Astrocyte (in vitro differentiated cells and primary cell): ENCODE measurements around the gene CYP2F1.

Experiments
- CTCF ChIP-seq: IDR thresholded peaks from 2 replicates; pipeline ENCODE4 v1.5.1; 2011; ENCODE audit warnings: low read depth, mild to moderate bottlenecking, inconsistent platforms, low read length, moderate library complexity; ENCODE audit not compliant: insufficient read depth
- EZH2 ChIP-seq: IDR thresholded peaks from 2 replicates; pipeline ENCODE4 v1.6.1; 2012; ENCODE audit warnings: mild to moderate bottlenecking, low read length, inconsistent platforms; ENCODE audit not compliant: insufficient read depth

GRCh38 chr19:41085748-41086415 lies 28.4 kb upstream of the CYP2F1 start:
- TF ChIP-seq CTCF (no peak), EZH2 (no peak)
